Peyer's patch (tissue), 4 donors: ENCODE results near the gene BAZ1A. TPM values are rescaled to one million over a fixed set of nuclear protein-coding genes. Genes with fewer than 3 reads are reported as not detected.

Experiments
- DNase-seq, 3 donors: peaks; one replicate each; pipeline ENCODE4 v3.0.0-alpha.2; 2017 to 2019
- H3K27ac ChIP-seq, 4 donors: fragments of 200-600 bp; sonication (generic); one replicate each; pipeline ENCODE4 v1.5.1; 2016 to 2019
- H3K27me3 ChIP-seq, 2 donors: fragments of 200-600 bp; sonication (generic); one replicate each; pipeline ENCODE4 v1.5.1; 2019
- H3K36me3 ChIP-seq, 3 donors: fragments of 200-600 bp; sonication (generic); one replicate each; pipeline ENCODE4 v1.5.1; 2016 to 2019
- H3K4me1 ChIP-seq, 4 donors: fragments of 200-600 bp; sonication (generic); one replicate each; pipeline ENCODE4 v1.5.1; 2016 to 2019
- H3K4me3 ChIP-seq, 4 donors: fragments of 200-600 bp; sonication (generic); 1 replicate in 3 of 4; 2 replicates in 1 of 4; pipeline ENCODE4 v1.5.1; 2016 to 2019; ENCODE audit warnings: mild to moderate bottlenecking in 1 of 4
- H3K9me3 ChIP-seq, 4 donors: fragments of 200-600 bp; sonication (generic); one replicate each; pipeline ENCODE4 v1.5.1; 2016 to 2019; ENCODE audit warnings: mild to moderate bottlenecking in 1 of 4
- CTCF ChIP-seq, 6 experiments: fragments of 450-650 bp in 4 of 6; fragments of 200-600 bp in 2 of 6; sonication (generic) in 1 of 6; IDR thresholded peaks; one replicate each; pipeline ENCODE4 v1.5.1; 2017 to 2019; ENCODE audit warnings: antibody characterized with exemption in 6 of 6, mild to moderate bottlenecking in 3 of 6, moderate library complexity in 1 of 6
- POLR2A ChIP-seq, 2 donors: fragments of 450-650 bp; IDR thresholded peaks; one replicate each; pipeline ENCODE4 v1.5.1; 2017; ENCODE audit warnings: antibody characterized with exemption in 2 of 2, mild to moderate bottlenecking in 2 of 2, moderate library complexity in 2 of 2
- total RNA-seq, 4 donors: library from RNA; depleted of rRNA; stranded (reverse); fragments of >200 nt; gene quantifications; one replicate each; pipeline ENCODE4 v1.1.0, GENCODE V29; 2016

BAZ1A gene
- total RNA-seq, 4 donors from 2014 or later: 26.3 to 61.1 (median 29.1) TPM

GRCh38 chr14:34912182-34912581 lies 37.0 kb upstream of the BAZ1A start:
- no peak for DNase-seq
- Histone ChIP-seq H3K27me3 (no peaks in the 10 kb centered on the region), H3K36me3 (no peaks in the 10 kb centered on the region), H3K4me3 (no peak overlapping the region), H3K9me3 (no peaks in the 10 kb centered on the region), H3K4me1 (no peaks in the 10 kb centered on the region), H3K27ac (no peak overlapping the region)
- TF ChIP-seq CTCF (IDR thresholded peaks at IDR 0.05) (no peak), POLR2A (IDR thresholded peaks at IDR 0.05) (no peak)

- TF ChIP-seq CTCF (IDR thresholded peaks at IDR 0.05) (no peak), POLR2A (IDR thresholded peaks at IDR 0.05) (no peak)
- no peak for DNase-seq
Measured at GRCh38 chr14:34911209-34912150, 36.3 kb upstream of the BAZ1A start.

GRCh38 chr14:34906287-34906686 lies 31.1 kb upstream of the BAZ1A start:
- H3K27ac ChIP-seq: no peak overlapping the region
- DNase-seq: no peak
- H3K4me1 ChIP-seq: no peaks in the 10 kb centered on the region
- TF ChIP-seq POLR2A (IDR thresholded peaks at IDR 0.05) (no peak), CTCF (IDR thresholded peaks at IDR 0.05) (no peak)
- no peaks in the 10 kb centered on the region for H3K27me3 ChIP-seq
- no peaks in the 10 kb centered on the region for H3K9me3 ChIP-seq
- no peaks in the 10 kb centered on the region for H3K36me3 ChIP-seq
- H3K4me3 ChIP-seq: no peak overlapping the region

More at GRCh38 chr14:34911209-34912150, 36.3 kb upstream of the BAZ1A start:
- Histone ChIP-seq H3K9me3 (no peaks in the 10 kb centered on the region), H3K27ac (no peak overlapping the region), H3K36me3 (no peaks in the 10 kb centered on the region), H3K27me3 (no peaks in the 10 kb centered on the region), H3K4me3 (no peak overlapping the region), H3K4me1 (no peaks in the 10 kb centered on the region)

- H3K36me3 ChIP-seq: no peaks in the 10 kb centered on the region
- H3K27ac ChIP-seq: no peak overlapping the region
- H3K4me1 ChIP-seq: no peaks in the 10 kb centered on the region
- no peak for DNase-seq
- H3K27me3 ChIP-seq: no peaks in the 10 kb centered on the region
- TF ChIP-seq POLR2A (IDR thresholded peaks at IDR 0.05) (no peak), CTCF (IDR thresholded peaks at IDR 0.05) (no peak)
- H3K9me3 ChIP-seq: no peaks in the 10 kb centered on the region
- no peak overlapping the region for H3K4me3 ChIP-seq
Measured at GRCh38 chr14:34895277-34895676, 20.1 kb upstream of the BAZ1A start.

GRCh38 chr14:34890937-34891336 lies 15.8 kb upstream of the BAZ1A start:
- Histone ChIP-seq H3K27me3 (no peaks in the 10 kb centered on the region), H3K27ac (no peak overlapping the region), H3K9me3 (no peaks in the 10 kb centered on the region), H3K4me3 (no peak overlapping the region), H3K36me3 (no peaks in the 10 kb centered on the region), H3K4me1 (no peaks in the 10 kb centered on the region)
- no peak for TF ChIP-seq POLR2A (IDR thresholded peaks at IDR 0.05)
- TF ChIP-seq CTCF (IDR thresholded peaks at IDR 0.05): no peak
- no peak for DNase-seq
